ENCODE measurements around the gene RIPOR3.
"Not testable (repeated sequence)": the region's sequence is repeated elsewhere in the genome, so short reads cannot be mapped to it uniquely, and the experiment has no call there.

Gene RIPOR3

GRCh38 chr20:50679753-50680104 lies 11.6 kb downstream of the RIPOR3 start:
- DNase-seq (no peak), ATAC-seq (no peak)

DNA sequence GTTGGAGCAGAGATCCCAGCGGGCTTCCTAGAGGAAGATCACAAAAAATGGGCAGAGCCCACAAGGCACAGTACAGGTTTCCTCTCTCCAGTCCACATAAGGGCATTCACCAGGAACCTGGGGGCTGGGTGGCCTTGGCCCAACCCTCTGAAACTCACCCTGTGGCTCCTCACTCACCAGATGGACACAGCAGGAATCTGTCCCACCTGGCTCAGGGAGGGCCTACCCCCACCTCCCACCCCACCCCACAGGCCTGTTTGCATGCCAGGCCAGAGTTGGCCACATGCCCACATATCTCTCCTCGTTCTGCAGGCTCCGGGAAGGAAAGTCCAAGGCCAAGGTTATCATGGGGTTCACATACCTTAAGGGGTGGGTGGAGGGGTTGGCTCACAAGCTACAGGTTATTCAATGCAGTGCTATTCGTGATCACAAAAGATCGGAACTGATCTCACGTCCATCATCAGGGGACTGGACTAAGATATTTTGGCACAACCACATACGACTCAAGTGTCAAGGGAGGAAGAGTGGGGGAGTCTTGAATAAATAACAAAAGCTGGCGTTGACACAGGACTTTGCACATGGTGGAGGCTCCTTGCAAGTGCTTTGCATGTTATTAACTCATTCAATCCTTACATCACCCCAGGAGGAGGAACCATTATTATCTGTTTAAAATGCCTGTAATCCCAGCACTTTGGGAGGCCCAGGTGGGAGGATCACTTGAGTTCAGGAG lies 13.0 kb downstream of the RIPOR3 start:
- ATAC-seq (no peak), DNase-seq (no peak)

GRCh38 chr20:50676858-50677257 lies 14.5 kb downstream of the RIPOR3 start:
- no peak for ATAC-seq
- DNase-seq = no peak

GRCh38 chr20:50676377-50676731 lies 15.0 kb downstream of the RIPOR3 start:
- DNase-seq, ATAC-seq: not testable (repeated sequence)

DNA sequence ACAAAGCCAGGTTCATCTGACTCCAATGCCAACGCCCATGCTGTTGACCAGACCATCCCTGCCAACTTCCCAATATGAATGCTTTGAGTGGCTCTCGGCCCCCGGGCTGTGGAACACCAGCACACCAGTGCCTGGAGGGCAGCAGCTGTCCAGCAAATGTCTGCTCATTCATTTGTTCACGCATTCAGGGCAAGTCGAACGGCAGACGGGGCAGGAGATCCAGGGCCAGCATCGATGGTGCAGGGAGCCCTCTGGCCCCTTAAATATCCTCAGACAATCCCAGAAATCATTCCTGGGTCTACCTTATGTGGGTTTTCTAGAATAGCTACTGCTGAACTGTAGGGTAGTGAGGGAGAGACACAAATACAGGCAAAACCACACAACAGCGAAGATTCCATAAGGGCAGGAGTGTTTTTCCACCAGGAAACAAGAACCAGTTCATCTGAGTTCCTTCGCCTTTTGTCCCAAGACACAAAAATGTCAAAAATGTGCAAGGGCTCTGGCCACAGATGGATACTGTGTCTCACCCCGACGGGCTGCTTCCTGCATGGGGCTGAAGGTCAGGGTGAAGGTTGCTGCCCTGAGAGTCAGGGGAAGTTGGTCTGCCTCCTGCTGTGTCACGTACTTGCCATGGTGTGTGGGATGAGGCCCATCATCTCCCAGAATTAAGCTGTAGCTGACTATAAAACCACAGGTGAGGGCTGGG lies 15.5 kb downstream of the RIPOR3 start:
- no peak for ATAC-seq
- no peak for DNase-seq

DNA sequence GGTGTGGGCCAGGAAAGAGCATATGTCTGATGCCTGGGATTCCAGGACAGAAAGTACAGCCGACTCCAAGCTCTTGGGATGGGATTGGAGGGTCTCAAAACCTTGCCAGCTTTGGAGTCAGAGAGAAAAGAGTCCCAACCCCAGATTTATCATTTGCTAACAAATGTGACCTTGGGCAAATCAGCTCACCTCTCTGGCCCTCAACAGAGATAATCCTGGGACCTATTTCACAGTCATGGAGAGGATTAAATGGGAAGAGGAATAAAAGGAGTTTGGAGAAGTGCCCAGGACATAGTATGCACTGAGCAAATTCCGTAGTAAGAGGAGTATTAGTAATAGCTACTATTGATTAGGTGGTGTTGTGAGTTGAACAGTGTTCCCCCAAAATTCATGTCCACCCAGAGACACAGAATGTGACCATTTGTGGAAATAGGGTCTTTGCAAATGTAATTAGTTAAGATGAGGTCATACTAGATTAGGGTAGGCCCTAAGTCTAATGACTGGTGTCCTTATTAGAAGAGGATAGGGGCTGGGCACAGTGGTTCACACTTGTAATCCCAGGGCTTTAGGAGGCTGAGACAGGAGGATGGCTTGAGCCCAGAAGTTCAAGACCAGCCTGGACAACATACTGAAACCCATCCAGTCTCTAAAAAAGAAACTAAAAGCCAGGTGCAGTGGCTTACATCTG lies 17.1 kb downstream of the RIPOR3 start:
- no peak for DNase-seq
- no peak for ATAC-seq

GRCh38 chr20:50673466-50674137 lies 17.7 kb downstream of the RIPOR3 start:
- DNase-seq (no peak), ATAC-seq (no peak)

- no peak for DNase-seq
Observed at GRCh38 chr20:50673146-50673465, 18.2 kb downstream of the RIPOR3 start.

GRCh38 chr20:50672400-50673145 lies 18.8 kb downstream of the RIPOR3 start:
- ATAC-seq (no peak), DNase-seq (no peak)

More at GRCh38 chr20:50673146-50673465, 18.2 kb downstream of the RIPOR3 start:
- no peak for ATAC-seq

DNA sequence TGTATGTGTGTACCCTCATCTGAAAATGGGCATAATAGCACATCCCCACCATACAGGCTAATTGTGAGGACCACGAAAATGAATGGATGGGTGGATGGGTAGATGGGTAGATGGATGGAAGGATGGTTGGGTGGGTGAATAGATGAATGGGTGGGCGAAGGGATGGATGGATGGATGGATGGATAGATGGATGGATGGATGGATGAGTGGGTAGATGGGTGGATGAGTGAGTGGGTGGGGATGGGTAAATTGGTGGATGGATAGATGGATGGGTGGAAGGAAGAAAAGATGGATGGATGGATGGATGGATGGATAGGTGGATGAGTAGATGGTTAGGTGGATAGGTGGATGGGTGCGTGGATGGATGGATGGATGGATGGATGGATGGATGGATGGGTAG lies 19.7 kb downstream of the RIPOR3 start:
- no peak for DNase-seq
- no peak for ATAC-seq

- not testable (repeated sequence) for DNase-seq, ATAC-seq
Observed at GRCh38 chr20:50671010-50671409, 20.3 kb downstream of the RIPOR3 start.

DNA sequence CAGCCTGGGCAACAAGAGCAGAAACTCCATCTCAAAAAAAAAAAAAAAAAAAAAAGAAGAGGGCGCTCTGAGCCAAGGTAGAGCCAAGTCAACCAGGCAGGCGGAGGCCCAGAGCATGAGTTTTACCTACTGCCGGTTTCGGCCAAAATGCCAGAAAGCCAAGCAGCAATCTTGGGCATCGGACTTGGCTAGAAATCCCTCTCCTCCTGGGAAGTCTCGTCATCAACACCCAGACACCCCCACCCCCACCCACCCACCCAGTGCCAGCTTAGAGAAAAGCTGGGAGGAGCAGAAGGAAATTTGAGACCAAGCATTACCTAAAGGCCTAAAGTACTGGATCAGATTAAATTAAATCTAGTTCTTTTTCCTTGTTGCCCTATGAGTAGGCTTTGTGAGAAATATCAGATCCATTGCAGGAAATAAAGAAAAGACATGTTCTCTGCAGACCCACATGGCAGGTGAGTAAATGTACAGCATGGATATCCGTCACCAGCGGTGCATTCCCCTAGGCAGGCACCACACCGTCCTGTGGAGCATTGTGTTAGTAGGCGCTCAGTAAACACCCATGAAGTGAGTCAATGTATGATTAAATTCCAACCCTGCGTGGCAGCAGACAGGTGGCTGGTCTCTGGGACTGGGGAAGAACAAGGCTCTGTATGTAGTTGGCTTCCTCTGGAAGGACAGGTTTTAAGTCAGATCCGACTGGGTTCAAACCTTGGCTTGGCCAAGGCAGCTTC lies 21.0 kb downstream of the RIPOR3 start:
- ATAC-seq (no peak), DNase-seq (no peak)

- ATAC-seq (no peak), DNase-seq (no peak)
Observed at GRCh38 chr20:50668798-50669197, 22.5 kb downstream of the RIPOR3 start.

- ATAC-seq (no peak), DNase-seq (no peak)
Observed at GRCh38 chr20:50668326-50668725, 23.0 kb downstream of the RIPOR3 start.

- ATAC-seq = no peak
- DNase-seq = no peak
Observed at GRCh38 chr20:50666709-50667298, 24.5 kb downstream of the RIPOR3 start.

DNA sequence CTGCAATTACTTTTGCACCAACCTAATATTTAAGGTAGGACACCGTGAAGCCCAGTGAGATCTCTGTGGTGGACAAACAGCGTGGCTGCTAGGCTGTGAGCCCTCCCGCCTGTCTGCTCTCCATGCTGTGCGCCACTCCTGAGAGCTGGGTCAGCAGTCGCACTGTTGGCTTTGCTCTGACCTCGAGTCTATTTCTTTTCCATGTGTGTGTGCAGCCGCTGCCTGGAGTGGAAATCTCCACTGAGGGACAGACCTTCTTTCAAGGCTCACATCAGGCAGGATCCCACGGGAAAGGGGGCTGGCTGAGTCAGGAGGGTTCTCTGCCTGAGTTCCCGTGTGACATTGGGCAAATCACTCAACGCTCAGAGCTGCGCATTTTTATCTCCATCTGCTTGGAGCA lies 27.1 kb downstream of the RIPOR3 start:
- ATAC-seq = no peak
- no peak for DNase-seq

DNA sequence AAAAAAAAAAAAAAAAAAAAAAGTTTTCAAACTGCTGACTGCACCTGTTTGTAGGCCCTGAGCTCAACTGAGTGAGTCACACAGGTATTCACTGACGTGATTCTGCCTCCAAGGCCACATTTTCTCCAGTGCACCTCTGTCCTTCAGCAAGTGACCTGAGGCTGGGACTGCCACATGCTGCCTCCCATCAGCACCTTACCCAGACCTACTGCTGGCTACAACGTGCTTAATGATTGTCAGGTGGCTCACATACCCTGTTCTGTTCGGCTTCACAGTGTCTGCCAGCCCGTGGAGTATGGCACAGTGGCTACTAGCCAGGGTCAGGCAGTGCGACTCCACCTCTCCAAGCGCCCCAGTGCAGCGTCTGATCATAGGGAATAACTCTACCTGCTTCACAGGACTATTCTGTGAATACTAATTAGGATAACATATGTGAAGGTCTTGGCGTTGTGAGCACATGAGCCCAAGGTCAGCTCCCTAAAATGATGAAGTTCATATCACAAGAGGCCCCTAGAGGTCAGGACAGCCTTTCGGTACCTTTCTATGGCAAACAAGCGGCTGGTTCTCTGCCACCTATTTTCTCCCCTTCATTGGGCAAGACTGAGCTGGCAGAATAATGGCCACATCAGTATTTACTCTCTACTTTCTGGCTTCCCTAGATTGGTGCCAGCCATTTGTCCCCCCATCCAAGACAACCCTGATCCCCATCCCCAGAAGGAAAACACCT lies 28.1 kb downstream of the RIPOR3 start:
- no peak for DNase-seq
- ATAC-seq = no peak

DNA sequence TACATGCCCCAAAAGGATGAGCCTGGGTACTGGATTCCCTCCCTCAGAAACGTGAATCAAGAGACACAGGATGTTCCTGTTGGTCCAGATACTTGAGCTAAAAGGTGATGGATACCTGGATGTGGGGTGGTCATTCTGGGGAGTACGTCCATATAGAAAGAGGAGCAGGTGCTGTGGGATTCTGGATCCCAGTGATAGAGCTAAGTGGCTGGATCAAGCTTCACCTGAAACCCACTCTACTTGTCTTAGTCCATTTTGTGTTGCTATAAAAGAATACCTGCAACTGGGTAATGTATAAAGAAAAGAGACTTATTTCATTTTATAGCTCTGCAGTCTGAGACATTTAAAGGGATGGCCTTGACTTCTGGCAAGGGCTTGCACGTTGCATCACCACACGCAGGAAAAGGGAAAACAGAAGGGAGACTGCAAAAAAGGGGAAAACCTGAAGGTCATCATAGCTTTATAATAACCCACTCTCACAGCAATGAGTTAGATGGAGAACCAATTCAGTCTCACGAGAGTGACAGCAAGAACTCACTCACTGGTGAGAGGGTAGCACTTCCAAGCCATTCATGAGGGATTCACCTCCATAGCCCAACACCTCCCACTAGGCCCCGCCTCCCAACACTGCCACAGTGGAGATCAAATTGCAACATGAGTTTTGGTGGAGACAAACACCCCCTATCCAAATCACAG lies 31.2 kb downstream of the RIPOR3 start:
- ATAC-seq = no peak
- DNase-seq = no peak

DNA sequence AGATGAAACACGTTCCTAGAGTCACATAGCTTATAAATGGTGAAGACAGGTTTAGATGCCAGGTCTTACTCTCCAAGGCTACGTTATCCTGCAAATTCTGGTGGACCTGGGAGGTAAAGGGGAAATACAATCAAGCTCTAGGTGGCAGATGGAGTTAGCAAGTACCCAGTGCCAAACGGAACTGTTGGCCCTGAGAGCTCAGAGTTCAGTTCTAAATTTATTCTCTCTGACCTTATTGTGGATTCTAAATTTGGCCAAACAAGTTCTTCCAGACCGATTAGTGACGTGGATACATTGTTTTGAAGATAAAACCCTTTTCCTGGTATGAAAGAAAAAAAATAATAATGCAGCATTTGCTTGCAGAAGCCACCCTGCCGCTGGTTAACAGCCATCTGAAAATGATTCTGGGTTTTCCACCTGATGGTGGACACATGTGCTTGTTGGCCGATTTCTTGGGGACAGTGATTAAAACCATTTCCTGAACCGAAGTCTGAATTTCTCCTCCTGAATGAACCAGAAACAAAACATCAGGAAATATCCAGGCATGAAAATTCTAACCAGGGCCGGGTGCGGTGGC lies 32.5 kb downstream of the RIPOR3 start:
- no peak for DNase-seq
- no peak for ATAC-seq
